Myocyte (in vitro differentiated cells): Measurements from ENCODE around the gene SDC1. TPM values are rescaled to one million over a fixed set of nuclear protein-coding genes. Genes with fewer than 3 reads are reported as not detected.

ENCODE experiments used
- DNase-seq: peaks from one replicate; pipeline ENCODE4 v3.0.0-alpha.2; 2012; ENCODE audit warnings: low read depth
- total RNA-seq: library from RNA; depleted of rRNA; stranded (reverse); fragments of >200 nt; gene quantifications from 2 replicates; pipeline ENCODE4 v1.2.3, GENCODE V29; 2014

Gene SDC1
- total RNA-seq, 1 donor from 2014 or later, result 9.8 TPM

DNA sequence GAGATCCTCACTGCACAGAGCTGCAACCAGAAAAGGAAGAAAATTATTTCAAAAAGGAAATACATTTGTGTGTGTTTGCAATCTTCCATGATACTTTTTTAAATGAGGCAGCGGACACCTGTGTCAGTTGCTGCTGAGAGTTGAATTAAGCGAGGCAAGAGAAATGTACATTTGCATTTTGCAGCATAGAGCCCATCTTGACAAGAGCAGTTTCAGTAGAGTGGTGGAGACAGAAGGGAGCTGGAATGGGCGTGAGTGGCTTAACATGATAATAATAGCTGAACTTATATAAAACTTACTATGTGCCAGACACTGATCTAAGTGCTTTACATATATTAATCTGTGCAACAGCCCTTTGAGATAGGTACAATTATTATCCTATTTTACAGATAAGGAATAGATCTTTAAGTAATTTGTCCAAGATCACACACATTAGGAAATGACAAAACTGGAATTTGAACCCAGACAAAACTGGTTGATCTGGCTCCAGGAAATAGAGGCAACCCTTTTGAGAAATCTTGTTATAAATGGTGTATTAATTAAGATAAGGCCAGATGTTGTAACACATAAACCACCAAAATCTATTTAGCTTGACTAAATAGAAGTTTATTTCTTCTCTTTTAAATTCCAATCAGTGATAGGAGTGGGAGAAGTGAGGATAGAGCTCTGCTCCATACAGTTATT is 68.7 kb downstream of the SDC1 start:
- DNase-seq, result no peak

DNA sequence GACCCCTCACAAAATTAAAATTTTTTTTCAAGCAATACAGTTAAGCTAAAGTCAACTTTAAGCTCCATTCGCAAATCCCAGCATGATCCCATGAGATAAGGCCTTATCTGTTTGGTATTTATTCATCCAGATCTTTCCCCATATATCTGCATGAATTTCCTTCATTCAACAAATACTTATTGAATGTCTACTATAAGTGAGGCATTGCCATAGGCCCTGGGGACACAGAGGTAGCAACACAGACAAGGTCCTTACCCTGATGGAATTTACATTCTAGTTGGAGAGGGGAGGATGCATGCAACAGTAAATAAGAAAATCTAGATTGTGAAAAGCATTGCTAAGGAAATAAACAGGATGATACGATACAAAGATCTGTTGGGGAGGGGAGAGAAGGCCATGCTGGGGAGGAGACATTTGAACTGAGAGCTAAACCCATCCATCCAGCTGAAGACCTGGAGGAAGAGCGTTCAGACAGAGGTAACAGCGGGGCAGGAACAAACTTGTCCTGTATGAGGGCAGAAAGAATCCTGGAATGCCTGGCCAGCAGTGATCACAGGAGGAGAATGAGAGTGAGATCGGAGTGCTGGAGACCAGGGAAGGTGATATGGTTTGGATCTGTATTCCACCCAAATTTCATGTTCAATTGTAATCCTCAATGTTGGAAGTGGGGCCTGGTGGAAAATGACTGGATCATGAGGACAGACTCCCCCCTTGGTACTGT is 71.6 kb downstream of the SDC1 start:
- no peak for DNase-seq

DNA sequence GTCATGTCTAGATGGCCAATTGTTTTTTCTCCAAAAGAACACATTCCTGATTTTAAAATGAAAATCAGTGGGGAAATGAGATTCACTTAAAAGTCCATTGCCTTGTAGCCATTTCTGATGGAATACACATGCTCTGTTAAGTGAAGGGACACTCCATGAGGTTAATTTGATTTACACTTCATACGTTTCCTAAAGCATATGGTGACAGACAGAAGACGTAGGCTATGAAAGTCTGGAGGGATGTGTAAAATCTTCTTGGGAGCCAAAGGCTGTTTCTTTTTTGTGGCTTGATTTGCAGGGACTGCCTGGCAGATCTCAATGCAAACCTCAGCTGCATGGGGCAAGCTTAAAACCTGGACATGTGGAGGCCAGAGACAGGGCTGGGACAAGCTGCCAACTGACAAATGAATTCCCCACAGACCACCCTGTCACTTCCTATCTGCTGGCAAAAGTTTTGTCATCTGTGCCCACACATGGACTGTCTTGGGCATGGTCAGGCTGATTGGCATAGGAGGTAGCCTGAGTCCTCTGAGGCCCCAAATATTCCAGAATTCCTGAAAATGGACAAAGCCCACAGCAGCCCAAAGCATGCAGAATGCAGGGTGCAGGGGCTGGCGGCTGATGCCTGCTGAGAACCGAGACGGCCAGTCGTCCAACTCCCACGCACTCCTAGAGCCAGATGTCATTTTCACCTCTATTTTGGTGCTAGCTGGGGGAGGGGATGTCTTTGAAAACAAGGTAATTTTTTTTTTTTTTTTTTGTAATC is 73.9 kb downstream of the SDC1 start:
- no peak for DNase-seq

Other genes starting within 250 kb of the SDC1 start
- gene WDR35, start 235.0 kb downstream of the SDC1 start, total RNA-seq, result 10.6 and 12.4 TPM in 2 replicates
- gene MATN3, start 212.5 kb downstream of the SDC1 start, total RNA-seq, result 1.1 and 1.2 TPM in 2 replicates
- gene LAPTM4A, start 173.5 kb downstream of the SDC1 start, total RNA-seq, result 283 and 291 TPM in 2 replicates
- 25.9 and 27.9 TPM in 2 replicates for gene PUM2, start 125.7 kb upstream of the SDC1 start, total RNA-seq
- 84.0 and 150 TPM in 2 replicates for gene RHOB, start 221.9 kb upstream of the SDC1 start, total RNA-seq